ENCODE results near the gene SIPA1. TPM values are rescaled to one million over a fixed set of nuclear protein-coding genes. Genes with fewer than 3 reads are reported as not detected.

SIPA1 gene
- total and polyA plus RNA-seq, 9 of the 15 experiments (the other 6 are each of a cell fraction or from before 2014, with no cell fraction given): 0.25 to 85.8 (median 16.8) TPM

DNA sequence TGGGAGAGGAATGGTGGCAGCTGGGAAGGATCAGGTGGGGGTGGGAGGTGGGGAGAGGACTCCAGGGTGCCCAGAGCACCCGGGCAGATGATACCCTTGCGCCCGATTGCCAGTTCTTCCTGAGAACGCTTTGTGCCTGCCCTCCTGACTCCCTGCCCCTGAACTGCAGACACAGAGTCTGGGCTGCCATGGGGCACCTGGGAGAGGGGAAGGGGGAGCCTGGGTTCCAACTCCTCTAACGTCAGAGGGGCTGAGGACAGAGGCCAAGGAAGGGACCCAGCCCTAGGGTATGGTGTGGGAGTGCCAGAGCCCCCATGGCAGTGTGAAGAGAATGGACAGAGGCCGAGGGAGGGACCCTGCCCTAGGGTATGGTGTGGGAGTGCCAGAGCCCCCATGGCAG is 41.4 kb upstream of the SIPA1 start:
- WGBS (ENCODE audit: insufficient coverage, low coverage, missing lambda C conversion rate): 50% methylated on average over 3 of the region's 6 CpGs
- peaks cover 35% of the 10 kb centered on the region; the same call in 1 of the 3 replicates for H3K36me3 ChIP-seq (ENCODE audit: control insufficient read depth, insufficient read depth, low read length)
- CTCF ChIA-PET (ENCODE audit: low intra/inter-chr PET ratio): no interaction called here
- H3K27me3 ChIP-seq (ENCODE audit: control insufficient read depth in 2 of 2, insufficient read depth in 2 of 2, low read length in 2 of 2): no peaks in the 10 kb centered on the region
- H3K9ac ChIP-seq (ENCODE audit: insufficient read depth in 1 of 2, low read depth in 2 of 2, low read length in 2 of 2): peak overlapping the region in 1 of 2 experiments; percentile 69; a peak in 2 of 4 replicates
- peaks cover 6 to 47% of the 10 kb centered on the region in 2 experiments; a peak in 4 of 5 replicates for H3K4me1 ChIP-seq (replicated peaks in 1 of 2; ENCODE audit: control insufficient read depth in 2 of 2, insufficient read depth in 2 of 2, low read length in 2 of 2)
- ATAC-seq (no peak), DNase-seq (ENCODE audit: extremely low read depth in 1 of 4, low spot score in 3 of 4) (no peak), FAIRE-seq (no peak)
- no peaks in the 10 kb centered on the region for H3K79me2 ChIP-seq (ENCODE audit: control insufficient read depth, insufficient read depth, low read length)
- no peaks in the 10 kb centered on the region for H3K9me3 ChIP-seq (replicated peaks; ENCODE audit: control insufficient read depth, insufficient read depth, low read depth, low read length)
- in situ Hi-C loops (cut with MboI) (no loop called here), intact Hi-C loops (cut with micrococcal nuclease) (no loop called here)
- no peak for TF ChIP-seq HMG20B (CRISPR knock-in tag; IDR thresholded peaks at IDR 0.05)
- TF ChIP-seq POLR2G (IDR thresholded peaks at IDR 0.05; ENCODE audit: low read depth, low read length): peak; percentile 23; the same call in 1 of the 2 replicates
- no peak for TF ChIP-seq ZNF224 (CRISPR knock-in tag; IDR thresholded peaks at IDR 0.05)
- TF ChIP-seq ZNF41 (CRISPR knock-in tag; conservative IDR thresholded peaks at IDR 0.05): no peak
- no peak for TF ChIP-seq ZNF512 (tag; IDR thresholded peaks at IDR 0.05)
- no peak overlapping the region for H3K4me2 ChIP-seq (ENCODE audit: insufficient read depth, low read length)
- H4K20me1 ChIP-seq (replicated peaks; ENCODE audit: control insufficient read depth, insufficient read depth, low read length): no peaks in the 10 kb centered on the region
- no peak overlapping the region for H3K4me3 ChIP-seq
- POLR2A ChIA-PET: interaction anchor here (0.6 to 3.4 kb wide), 5 partner anchors 10 to 205 kb away, joined by 3 to 17 read pairs (median 8); partner anchors contain the start of genes MALAT1 and PCNX3
- no TSS peak for BruUV-seq (replicated peaks)
- no peaks in the 10 kb centered on the region for H3K9me1 ChIP-seq (ENCODE audit: control insufficient read depth, insufficient read depth, low read length)
- H3K27ac ChIP-seq (ENCODE audit: extremely low read depth, low read depth, low read length): no peak overlapping the region
- no peak overlapping the region for H2AFZ ChIP-seq (ENCODE audit: low read depth, low read length)
